H1 (cell line): Measurements from ENCODE around the gene SH3PXD2A. TPM values are rescaled to one million over a fixed set of nuclear protein-coding genes. Genes with fewer than 3 reads are reported as not detected.

Experiments
- CEBPB ChIP-seq: IDR thresholded peaks from 2 replicates; pipeline ENCODE4 v1.6.1; 2012; ENCODE audit warnings: low read depth, low read length
- GTF2F1 ChIP-seq: IDR thresholded peaks from 2 replicates; pipeline ENCODE4 v1.6.1; 2012; ENCODE audit warnings: low read depth, low read length, improper control_type of control experiment, borderline replicate concordance
- RNF2 ChIP-seq: fragments of 200-900, 300-1000 bp; sonication (generic); IDR thresholded peaks from 2 replicates; pipeline ENCODE4 v1.7.1; 2016; ENCODE audit warnings: borderline replicate concordance, low read depth, mild to moderate bottlenecking, antibody characterized with exemption, low read length; ENCODE audit not compliant: poor library complexity, severe bottlenecking; ENCODE audit errors: missing control alignments
- SAP30 ChIP-seq: fragments of 300-600 bp; sonication (generic); IDR thresholded peaks from 2 replicates; pipeline ENCODE4 v1.7.1; 2012; ENCODE audit warnings: low read length, moderate library complexity, mild to moderate bottlenecking, inconsistent platforms; ENCODE audit not compliant: insufficient read depth, insufficient replicate concordance
- SIRT6 ChIP-seq: IDR thresholded peaks from one replicate; pipeline ENCODE4 v1.7.1; 2012; ENCODE audit warnings: low read length, inconsistent platforms
- polyA plus RNA-seq, 7 experiments: library from polyadenylated mRNA; depleted of rRNA in 3 of 7; stranded (reverse) in 5 of 7; unstranded in 2 of 7; fragments of >200 nt in 5 of 7; fragments of 200-250 nt in 2 of 7; gene quantifications; 1 replicate in 5 of 7; 2 replicates in 1 of 7; 4 replicates in 1 of 7; pipeline versions ENCODE4 v1.2.1 to v1.2.3, GENCODE V29; 2011 to 2013; ENCODE audit warnings: missing spikeins in 2 of 7, mixed read lengths in 2 of 7
- total RNA-seq: library from RNA; stranded (reverse); fragmentation: NEBNext Ultra II Directional; extraction: Animal tissue kit (Norgen Biotek cat#: 25700); gene quantifications from 2 replicates; pipeline ENCODE4 v1.2.1, GENCODE V29; 2021
- TF ChIP-seq, protein P1 (sequence below): IDR thresholded peaks from 2 replicates; pipeline ENCODE4 v1.6.1; 2012; ENCODE audit warnings: inconsistent platforms

SH3PXD2A gene
- total and polyA plus RNA-seq, 2 of the 8 experiments (the other 6 are each of a cell fraction or from before 2014, with no cell fraction given) = 5.4 to 16.3 TPM

DNA sequence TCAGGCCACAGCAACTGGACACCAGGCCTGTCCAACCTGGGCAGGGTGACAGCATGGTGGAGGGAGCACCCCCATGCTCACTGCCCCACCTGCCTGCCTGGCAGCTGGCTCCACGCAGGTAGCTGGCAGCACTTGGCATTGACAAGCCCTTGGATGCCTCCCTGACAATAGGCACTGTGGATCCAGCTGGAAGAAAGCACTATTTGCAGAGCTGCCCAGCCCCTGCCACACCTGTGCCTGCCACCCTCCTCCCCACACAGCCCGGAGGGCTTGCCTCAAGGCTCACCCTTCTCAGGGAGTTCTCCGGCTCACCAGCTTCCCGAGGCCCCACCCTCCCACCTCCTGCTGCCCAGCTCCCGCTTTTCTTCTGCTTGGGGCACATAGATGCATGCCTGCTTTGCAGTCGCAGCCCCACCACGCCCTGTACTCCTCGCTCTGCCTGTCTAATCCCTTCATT lies 201.8 kb downstream of the SH3PXD2A start (continued):
- TF ChIP-seq RNF2 (no peak), SAP30 (no peak), SIRT6 (no peak), CEBPB (no peak), GTF2F1 (no peak)
- TF ChIP-seq, protein P1, sequence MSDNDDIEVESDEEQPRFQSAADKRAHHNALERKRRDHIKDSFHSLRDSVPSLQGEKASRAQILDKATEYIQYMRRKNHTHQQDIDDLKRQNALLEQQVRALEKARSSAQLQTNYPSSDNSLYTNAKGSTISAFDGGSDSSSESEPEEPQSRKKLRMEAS = no peak
- TF ChIP-seq, all 59 proteins: peak for 0
